Glomerular visceral epithelial cell (primary cell): ENCODE measurements around the gene MYLK.
A peak's percentile ranks its signal among the peaks of the same experiment; 100 is the strongest.

Experiments used
- DNase-seq: peaks from one replicate; pipeline ENCODE4 v3.0.0-alpha.2; 2016; ENCODE audit errors: extremely low spot score

The MYLK gene

DNA sequence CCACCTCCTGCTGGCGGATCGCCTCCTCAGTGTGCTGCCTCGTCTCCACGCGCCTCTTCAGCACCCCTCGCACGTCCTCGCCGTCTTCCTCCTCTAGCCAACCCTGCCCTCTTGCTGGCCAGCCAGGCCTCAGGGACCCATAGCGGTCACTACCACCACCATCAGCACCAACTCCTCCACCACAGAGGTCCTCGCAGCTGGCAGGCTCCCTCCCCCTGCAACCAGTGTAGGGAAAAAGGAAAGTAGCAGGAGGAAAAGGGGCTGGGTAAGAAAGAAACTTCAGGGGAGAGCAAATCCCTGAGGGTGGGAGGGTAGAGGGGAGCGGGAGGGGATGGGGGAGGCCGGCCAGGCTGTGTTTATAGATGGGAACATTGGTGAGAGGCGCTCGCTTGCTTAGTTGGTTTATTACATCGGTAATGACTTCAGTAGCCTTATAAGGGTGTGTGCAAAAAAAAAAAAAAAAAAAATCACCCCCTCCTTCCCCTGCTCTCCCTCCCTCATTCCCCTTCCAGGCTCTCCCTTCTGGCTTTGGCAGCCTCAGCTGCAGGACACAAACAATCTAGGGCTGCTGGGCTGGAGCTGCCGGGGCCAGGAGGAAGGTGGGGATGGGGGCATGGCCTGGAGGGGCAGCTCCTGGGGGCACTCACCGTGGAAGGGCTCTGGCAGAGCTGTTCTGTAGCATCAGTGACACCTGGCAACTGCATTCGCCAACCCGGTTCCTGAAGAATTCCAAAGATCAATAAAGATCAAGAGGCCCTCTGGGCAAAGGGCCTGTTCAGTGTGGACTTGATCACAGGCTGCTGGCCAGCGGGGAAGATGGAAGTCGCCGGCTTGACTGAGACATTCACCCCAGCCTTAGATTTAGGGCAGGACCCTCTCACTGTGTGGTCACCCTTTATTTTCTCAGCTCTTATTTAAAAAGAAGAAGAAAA lies 183.1 kb downstream of the MYLK start:
- no peak for DNase-seq

DNA sequence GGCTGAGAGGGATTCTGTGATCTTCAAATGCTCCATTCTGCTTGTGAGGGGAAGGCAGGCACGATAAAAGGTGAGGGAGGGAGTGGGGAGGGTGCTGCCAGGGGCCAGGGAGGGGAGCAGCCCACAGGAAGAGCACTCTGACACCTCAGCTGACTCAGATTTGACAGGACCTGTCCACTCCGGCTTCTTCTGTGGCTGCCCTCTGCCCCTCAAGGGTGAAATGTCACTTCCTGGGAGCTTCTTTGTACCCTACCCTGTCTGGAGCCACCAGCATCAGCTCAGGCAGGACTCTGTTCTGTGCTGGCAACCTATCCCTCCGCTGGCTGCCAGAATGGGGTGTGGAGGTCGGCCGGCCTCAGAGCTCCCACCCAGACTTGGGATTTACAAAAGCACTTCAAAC lies 185.3 kb downstream of the MYLK start:
- no peak for DNase-seq

DNA sequence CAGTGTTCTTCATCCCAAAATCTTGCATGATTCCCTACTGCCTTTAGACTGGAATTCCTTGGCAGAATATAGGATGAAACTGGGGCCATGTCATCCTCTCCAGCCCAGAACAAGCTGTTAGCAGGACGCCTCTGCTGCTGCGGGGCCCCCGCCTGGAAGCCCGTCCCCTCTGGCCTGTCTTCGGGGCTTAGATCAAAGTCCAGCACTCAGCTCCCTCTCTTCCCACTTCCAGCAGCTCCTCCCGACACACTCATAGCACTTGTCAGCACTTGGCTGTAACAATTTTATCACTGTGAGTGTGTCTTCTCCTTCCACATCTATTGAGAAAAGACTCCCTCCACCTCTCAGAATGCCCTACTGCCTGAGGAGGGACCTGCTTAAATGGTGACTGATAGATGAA lies 187.3 kb downstream of the MYLK start:
- no peak for DNase-seq

DNA sequence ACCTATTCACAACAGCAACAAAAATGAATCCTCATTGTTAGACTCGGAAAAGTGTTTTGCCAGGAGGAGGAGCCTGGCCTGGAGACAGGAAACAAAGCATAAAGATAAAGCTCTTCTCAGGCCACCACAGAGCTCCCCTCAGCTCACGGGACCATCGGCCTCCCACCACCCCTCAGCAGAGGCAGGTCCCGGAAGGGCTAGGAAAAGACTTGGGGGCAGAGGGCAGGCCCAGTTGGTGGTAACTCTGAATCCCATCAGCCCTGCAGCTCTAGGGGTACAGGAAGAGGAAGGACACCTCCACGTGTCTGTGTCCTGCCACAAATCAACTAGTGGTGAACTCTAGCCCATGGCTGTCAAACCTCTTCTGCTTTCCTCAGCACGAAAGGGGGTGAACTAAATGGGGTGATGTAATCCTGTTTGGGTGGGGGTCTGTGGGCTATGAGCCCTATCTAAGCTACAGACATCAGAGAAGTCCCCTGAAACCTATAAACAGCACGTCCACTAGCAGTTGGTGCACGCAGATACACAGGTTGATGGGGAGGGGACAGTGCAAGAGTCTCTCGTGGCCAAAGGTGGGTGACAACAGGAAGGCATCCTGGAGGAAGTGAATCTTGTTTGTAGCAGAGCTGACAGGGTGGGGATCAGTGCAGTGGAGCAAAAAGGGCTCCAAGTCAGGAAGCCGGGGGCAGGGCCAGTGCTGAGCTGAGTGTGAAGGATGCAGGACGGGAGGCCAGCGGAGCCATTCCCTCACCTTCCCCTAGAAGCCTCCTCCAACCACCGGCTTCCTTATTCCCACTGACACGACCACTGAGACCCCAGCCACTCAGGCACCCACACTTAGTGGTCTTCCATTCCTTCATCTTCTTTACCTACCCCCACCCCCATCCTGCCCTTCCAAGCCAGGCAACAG lies 188.1 kb downstream of the MYLK start:
- DNase-seq, result no peak

DNA sequence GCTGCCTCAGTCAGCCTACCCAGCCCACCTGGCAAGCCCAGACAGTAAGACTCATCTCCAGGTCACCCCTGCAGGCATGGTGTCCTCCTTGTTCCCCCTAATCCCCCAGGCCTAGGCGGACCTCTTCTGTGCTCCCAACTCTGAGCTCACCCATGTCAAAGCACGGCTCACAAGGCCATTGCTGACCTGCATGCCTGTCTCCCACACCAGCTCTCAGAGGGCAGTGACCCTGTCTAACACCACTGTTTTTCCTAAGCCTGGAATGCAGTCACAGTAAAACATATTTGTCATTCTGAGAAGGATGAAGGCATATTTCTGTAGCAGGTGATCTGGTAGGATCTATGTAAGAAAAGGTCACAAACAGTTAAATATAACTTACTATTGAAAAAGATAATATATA lies 189.0 kb downstream of the MYLK start:
- no peak for DNase-seq

DNA sequence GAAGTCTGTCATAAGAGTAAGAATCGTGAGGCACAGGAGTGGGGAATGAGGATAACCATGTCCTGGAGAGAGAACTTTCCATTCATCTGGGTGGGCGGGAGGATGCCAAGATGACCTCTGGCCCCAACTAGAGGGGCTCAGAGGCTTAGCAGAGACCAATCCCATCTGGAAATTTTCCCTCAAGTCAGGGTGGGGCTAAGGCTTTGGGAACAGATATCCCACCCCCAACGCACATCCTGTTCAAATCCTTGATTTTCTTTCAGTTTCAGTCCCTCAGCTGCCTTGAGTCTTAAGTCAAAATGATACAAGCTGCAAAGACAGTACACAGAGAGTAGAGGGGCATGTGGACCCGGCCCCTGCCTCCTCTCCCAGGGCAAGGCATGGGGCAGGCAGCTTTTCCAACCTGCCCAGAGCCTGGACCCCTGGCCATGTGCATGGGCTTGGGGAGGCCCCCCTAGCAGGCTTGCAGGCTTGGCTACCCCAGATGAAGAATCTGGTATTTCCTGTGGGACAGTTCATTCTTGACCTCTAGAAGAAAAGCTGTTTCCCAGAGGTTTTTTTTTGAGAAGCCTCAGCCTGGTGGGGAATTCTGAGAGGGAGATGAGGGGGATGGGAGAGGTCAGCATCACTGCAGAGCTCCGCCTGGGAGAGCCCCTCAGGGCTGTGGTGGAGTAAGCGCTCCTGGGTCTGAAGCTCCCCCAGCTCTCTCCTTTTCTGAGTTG lies 189.6 kb downstream of the MYLK start:
- DNase-seq, result no peak

DNA sequence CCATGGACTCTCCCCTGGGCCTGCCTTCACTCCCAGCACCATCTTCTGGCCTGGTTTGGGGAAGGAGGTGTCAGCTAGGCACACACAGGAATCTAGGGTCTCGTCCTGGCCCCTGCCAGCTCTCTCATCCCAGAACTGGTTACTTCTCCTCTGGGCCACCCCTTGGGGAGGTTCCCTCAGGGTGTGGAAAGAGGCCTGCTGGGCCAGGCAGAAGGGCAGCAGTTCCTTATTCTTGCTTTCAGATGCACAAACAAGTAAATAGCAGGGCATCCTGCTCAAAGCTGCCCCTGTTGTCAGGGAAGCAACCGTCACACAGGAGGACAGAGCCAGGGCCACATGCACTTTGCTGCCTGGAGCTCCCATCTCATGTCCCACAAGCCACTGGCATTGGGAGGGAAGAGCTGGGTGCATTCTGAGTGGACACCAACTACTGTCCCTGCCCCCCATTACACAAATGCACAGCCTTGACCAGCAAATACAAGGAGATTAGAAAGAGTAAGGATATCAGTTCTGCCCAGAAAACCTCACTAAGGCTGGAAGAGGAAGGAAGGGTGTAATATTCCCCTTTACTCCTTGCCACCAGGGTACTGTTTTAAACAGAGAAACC lies 190.4 kb downstream of the MYLK start:
- DNase-seq, result no peak

DNA sequence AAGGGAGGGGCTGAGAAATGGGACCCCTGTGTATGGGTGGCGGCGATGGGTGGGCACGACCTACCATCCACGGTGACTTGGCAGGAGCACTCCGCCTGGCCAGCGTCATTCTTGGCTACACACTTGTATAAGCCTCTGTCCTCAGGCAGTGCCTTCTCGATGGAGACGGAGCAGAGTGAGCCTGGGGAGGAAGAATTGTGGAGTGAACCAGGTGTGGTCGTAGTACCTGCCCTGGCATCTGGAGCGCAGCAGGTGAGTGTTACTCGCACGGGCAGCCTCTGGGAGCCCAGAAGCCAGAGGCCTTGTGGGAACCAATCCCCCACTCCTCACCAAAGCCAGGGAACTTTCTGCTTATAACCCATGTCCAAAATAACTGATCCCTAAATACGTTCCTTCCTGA lies 191.5 kb downstream of the MYLK start:
- DNase-seq, result no peak

DNA sequence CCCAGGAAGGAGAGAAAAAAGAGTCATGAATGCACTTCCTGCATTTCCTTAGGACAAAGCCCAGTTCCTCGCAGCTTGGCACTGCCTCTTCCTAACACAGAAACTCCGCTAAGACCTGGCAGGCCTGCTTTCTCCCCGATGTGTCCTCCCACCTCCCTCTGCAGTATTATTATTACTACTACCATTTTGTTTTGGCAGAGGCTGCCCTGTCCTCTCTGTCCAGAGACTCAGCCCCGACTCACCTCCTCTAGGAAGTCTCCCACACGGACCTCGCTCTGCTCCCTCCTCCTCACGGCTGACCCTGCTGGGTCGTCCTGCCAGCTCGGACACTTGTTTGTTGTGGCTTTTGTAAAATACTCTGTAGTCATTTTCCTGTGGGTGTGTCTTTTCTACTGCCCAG lies 192.1 kb downstream of the MYLK start:
- no peak for DNase-seq

DNA sequence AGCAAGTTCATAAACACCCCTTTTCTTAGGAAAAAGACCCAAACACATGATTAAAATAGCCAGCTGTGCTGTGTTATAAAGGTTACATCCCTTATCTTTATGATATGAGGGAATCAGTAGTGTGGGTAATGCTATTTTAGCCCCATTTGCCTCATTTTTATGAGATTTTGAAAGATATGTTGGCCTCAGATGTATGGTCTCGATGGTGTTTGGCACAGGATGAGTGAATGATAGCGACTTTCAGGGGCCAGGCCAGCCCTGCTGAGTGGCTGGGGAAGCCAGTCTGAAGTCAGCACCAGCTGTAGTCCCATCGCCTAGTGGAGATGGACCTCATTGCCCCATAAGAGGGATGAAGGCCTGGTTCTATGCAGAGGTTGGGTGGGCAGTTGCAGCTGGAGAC lies 194.3 kb downstream of the MYLK start:
- no peak for DNase-seq

DNA sequence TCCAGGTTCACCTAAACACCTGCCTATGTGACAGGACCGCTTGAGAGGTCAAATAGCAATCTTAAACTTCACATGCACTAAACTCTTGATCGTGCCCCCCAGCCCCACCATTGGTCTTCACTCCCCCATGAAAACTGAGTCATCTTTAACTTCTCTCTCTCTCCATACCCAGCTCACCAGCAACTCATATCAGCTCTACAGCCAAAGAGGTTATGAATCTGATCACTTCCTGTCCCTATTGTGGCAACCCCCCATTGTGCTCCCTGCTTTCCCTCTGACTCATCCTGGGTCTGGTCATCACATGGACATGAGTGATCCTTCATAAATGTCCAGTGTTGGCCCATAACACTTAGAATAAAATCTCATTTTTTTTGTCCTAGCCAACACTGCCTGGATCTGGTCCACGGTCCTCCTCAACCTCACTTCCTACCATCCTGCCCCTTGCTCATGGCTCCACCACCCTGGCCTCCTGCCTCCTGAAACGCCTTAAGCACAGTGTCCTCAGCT lies 195.8 kb downstream of the MYLK start:
- DNase-seq, result peak; percentile 88

DNA sequence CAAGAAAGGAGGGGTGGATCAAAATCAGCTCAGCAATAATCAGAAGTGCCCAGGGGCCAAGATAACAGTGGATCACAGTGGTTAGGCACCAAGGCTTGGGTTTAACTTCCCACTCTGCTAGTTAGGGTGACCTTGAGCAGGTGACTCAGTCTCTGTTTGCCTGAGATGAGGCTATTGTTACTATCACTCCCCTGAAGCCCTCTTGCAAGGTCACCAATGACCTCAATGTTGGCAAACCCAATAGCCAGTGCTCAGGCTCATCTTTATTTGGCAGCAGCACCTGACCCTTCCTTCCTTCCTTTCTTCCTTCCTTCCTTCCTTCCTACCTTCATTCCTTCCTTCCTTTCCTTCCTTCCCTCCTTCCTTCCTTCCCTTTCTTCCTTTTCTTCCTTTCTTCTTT lies 196.8 kb downstream of the MYLK start:
- no peak for DNase-seq

DNA sequence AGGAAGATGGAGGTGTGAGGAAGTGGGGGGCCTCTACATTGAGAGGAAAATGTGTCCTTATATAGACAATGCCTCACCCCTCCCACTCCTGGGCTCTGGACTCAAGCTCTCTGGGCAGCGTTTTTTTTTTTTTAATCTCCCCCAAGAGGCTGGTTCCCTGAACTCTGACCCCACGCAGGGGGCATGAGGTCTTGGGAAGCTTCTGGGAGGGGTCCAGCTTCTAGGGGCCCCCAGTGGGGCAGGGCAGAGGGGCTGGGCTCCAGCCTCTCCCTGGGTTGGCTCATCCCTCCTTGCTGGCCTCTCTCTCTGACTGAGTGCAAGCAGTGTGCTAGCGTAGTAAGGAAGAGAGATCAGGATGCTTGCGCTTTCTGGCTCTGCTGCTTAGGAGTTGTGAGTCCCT lies 197.9 kb downstream of the MYLK start:
- no peak for DNase-seq

DNA sequence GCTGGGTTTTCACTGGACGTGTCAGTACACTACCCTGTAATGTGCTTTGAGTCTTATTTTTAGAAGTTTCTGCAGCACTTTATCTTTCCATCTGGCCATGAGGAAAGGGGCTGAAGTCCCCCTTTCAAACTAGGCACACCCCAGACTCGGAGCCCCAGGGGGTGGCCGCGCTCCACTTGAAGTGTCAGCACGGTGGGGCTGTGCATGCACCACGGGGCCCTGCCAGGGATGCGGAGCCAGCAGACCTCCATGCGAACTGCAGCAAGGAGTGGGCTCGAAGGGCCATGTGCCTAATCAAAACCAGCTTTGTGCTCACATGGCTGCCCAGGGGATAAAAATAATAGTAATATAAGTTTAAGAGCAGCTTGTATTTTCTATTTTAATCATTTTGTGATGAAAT lies 198.4 kb downstream of the MYLK start:
- DNase-seq, result no peak

DNA sequence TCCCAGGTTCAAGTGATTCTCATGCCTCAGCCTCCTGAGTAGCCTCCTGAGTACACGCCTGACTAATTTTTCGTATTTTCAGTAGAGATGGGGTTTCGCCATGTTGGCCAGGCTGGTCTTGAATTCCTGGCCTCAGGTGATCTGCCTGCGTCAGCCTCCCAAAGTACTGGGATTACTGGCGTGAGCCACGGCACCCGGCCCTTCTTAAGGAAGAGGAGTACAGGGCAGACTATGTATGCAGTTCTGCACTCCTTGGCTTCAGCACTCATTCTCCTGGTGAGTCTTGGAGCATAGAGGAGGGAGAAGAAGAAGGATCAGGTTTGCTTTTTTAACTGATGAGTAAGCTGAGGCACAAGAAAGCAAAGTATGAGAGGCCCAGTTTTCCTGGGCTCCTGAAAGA lies 199.5 kb downstream of the MYLK start:
- DNase-seq, result no peak

DNA sequence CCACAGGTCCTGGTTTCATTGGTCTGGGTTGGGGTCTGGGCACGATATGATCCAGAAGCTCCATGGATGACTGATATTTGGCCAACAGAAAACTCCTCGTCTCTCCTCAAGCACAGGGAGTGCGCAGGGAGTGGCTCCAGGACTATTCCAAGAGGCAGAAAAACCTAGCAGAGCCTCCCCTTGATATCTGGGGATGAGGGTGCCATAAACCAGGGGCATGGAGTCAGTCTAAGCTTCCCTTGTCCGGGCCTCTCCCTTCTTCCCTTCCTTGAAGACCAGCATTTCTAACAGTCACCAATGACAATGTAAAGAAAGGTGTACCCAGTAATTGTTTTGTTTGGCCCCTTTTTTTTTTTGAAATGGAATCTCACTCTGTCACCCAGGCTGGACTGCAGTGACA lies 199.9 kb downstream of the MYLK start:
- DNase-seq, result no peak

DNA sequence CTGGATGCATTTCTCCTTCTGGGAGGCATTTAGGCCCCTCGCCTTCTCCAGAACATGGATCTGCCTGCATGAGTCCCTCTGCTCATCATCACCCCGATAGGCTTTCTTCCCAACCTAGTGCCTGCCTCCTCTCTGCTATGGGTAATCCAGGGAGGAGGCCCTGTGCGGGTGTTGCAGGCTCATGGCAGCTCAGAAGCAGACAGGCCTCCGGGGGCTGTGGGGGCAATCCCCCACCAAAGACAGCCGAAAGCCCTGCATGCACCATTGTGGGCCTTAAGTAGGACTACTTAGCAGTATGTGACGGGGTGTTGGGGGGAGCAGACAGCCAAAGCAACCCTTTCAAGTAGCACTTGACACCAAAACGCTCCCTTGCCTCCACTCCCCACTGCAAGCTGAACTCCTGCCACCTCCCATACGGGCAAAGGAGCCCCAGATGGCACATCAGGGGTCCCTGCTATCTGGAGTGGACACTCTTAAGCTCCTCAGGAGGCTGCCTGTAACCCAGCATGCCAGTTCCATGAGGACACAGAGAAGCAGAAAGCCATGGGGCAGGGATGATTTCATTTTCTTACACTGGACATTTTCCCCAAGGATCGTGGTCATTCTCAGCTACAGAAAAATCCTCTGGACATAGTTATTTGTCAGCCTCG lies 200.5 kb downstream of the MYLK start:
- no peak for DNase-seq

DNA sequence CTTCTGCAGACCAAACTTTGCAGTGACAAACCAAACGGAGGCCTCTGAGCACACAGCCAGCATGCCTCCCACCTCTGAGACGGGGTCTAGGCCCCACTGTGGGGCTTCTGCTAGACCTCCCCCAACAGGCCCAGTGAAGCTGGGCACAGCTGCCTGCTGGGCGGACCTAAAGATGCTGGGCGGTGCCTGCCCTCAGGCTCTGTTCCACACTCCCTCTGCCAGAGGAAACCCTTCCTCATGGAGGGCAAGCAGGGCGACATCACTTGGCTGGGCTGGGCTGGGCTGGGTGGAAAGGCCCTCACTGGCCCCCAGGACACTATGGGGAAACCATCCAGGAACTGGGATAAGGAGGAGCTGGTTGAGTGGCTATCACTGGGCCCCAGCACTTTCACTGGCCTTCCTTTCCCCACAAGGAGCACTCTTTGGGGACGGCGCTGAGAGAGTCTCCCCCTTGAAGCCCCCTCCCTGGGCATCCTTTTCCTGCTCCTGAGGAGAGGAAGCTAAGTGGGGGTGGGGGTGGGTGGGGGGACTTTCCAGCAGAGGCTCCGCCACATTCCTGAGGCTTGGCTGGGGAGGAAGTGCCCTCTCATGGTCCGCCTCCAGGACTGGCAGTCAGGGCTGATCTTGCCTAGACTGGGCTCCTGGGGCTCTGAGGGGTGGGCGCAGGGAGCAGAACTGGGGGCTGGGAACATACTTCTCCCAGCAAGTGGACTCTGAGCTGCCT lies 201.2 kb downstream of the MYLK start:
- peak; percentile 51 for DNase-seq

DNA sequence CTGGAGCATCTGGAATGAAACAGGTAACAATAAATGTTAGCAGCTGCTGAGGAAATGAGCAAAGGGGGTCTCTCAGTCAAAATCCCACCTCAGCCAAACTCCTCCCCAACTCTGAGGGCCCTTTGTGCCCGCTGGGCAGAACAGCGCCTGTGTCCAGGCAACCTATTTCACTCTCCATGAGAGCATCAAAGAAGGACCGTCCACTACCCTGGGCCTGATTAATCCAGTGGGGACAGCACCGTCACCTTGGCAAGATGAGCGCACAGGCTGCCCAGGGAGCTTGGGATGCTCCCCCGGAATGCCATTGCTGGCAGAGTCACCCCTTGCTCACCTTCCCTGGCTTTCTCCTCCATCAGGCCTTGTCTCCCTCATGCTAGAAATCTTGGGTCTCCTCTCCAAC lies 201.8 kb downstream of the MYLK start:
- no peak for DNase-seq

DNA sequence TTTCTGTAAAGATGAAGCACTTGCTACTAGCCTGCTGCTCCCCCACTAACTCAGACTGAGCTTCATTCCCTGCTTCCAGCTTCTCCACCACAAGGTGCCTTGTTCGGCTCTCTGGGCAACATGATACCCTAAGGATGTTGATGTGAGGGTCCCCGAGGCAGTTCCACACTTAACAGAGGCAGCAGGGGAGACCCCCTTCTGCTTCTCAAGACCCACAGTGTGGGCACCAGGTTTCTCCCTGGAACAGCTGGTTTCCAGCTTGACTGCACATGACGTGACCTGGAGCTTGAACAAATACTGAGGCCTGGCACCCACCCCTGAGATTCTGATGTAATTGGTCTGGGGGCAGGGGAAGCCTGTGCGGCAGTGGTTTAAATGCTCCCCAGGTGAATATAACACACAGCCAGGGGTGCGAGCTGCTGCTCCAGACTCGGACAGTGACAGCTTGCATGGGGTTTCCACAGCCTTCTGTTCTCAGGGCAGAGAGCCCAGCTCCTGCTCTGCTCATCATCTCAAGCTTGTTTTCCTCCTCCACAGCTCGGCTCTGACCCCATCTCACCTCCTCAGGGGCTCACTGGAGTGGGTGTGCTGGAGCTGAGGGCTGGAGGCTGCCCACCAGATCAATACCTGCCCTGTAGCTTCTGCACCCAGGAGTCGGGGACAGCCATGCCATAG lies 204.3 kb downstream of the MYLK start:
- DNase-seq, result peak; percentile 82
